H1 (cell line): ENCODE results near the gene RALA. TPM values are rescaled to one million over a fixed set of nuclear protein-coding genes. Genes with fewer than 3 reads are reported as not detected.

Experiments used
- EGR1 ChIP-seq: IDR thresholded peaks from 2 replicates; pipeline ENCODE4 v1.6.1; 2011; ENCODE audit warnings: low read depth, low read length, borderline replicate concordance
- TBP ChIP-seq: IDR thresholded peaks from 2 replicates; pipeline ENCODE4 v1.6.1; 2011; ENCODE audit warnings: low read depth, low read length, improper control_type of control experiment
- polyA plus RNA-seq, 7 experiments: library from polyadenylated mRNA; depleted of rRNA in 3 of 7; stranded (reverse) in 5 of 7; unstranded in 2 of 7; fragments of >200 nt in 5 of 7; fragments of 200-250 nt in 2 of 7; gene quantifications; 1 replicate in 5 of 7; 2 replicates in 1 of 7; 4 replicates in 1 of 7; pipeline versions ENCODE4 v1.2.1 to v1.2.3, GENCODE V29; 2011 to 2013; ENCODE audit warnings: missing spikeins in 2 of 7, mixed read lengths in 2 of 7
- total RNA-seq: library from RNA; stranded (reverse); fragmentation: NEBNext Ultra II Directional; extraction: Animal tissue kit (Norgen Biotek cat#: 25700); gene quantifications from 2 replicates; pipeline ENCODE4 v1.2.1, GENCODE V29; 2021

RALA gene
- total and polyA plus RNA-seq, 2 of the 8 experiments (the other 6 are each of a cell fraction or from before 2014, with no cell fraction given) = 24.1 to 72.8 TPM

GRCh38 chr7:39656415-39656814 lies 33.0 kb downstream of the RALA start (continued):
- no peak for TF ChIP-seq TBP
- TF ChIP-seq EGR1 = no peak
